Measurements from ENCODE around the gene OR10H1.
"Not testable (repeated sequence)": the region's sequence is repeated elsewhere in the genome, so short reads cannot be mapped to it uniquely, and the experiment has no call there.

The OR10H1 gene

DNA sequence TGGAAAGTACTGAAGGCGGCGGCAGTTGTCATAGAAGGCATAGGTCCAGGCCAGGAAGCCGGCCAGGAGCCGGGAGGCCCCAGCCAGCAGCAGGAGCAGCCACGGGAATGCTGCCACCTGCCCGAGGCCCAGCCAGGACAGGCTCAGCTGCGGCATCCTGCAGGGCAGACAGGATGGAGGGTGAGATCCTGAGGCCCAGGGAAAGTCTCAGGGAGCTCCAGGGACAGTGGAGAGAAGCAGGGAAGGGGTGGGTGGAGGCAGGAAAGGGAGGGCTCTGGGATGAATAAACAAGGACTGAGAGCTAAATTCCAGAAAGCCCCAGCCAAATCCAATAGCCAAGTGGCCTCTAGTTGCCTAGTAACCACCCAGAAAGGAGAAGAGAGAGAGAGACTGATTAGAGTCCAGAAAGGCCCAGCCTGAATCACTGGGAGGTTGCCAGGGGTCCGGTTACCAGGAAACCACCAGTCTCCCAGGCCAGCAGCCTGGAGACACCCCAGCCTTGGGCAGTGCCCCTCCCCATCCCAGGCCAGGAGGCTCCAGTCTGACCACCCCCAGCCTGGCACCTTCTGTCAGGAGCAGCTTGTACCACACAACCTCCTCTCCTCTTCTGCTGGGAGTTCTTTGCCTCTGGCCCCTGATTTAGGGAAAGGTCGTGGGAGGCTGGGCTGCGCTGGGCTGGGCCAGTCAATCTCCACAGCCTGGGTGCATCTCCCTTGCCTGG, 35.5 kb downstream of the OR10H1 start:
- TF ChIP-seq, protein P1, sequence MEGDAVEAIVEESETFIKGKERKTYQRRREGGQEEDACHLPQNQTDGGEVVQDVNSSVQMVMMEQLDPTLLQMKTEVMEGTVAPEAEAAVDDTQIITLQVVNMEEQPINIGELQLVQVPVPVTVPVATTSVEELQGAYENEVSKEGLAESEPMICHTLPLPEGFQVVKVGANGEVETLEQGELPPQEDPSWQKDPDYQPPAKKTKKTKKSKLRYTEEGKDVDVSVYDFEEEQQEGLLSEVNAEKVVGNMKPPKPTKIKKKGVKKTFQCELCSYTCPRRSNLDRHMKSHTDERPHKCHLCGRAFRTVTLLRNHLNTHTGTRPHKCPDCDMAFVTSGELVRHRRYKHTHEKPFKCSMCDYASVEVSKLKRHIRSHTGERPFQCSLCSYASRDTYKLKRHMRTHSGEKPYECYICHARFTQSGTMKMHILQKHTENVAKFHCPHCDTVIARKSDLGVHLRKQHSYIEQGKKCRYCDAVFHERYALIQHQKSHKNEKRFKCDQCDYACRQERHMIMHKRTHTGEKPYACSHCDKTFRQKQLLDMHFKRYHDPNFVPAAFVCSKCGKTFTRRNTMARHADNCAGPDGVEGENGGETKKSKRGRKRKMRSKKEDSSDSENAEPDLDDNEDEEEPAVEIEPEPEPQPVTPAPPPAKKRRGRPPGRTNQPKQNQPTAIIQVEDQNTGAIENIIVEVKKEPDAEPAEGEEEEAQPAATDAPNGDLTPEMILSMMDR (IDR thresholded peaks at IDR 0.05; ENCODE audit: insufficient read depth, low read depth, low read length, missing control alignments) = no peak
- H3K4me3 ChIP-seq (ENCODE audit: low read length) = no peak overlapping the region
- no peak for DNase-seq (ENCODE audit: low read depth)

DNA sequence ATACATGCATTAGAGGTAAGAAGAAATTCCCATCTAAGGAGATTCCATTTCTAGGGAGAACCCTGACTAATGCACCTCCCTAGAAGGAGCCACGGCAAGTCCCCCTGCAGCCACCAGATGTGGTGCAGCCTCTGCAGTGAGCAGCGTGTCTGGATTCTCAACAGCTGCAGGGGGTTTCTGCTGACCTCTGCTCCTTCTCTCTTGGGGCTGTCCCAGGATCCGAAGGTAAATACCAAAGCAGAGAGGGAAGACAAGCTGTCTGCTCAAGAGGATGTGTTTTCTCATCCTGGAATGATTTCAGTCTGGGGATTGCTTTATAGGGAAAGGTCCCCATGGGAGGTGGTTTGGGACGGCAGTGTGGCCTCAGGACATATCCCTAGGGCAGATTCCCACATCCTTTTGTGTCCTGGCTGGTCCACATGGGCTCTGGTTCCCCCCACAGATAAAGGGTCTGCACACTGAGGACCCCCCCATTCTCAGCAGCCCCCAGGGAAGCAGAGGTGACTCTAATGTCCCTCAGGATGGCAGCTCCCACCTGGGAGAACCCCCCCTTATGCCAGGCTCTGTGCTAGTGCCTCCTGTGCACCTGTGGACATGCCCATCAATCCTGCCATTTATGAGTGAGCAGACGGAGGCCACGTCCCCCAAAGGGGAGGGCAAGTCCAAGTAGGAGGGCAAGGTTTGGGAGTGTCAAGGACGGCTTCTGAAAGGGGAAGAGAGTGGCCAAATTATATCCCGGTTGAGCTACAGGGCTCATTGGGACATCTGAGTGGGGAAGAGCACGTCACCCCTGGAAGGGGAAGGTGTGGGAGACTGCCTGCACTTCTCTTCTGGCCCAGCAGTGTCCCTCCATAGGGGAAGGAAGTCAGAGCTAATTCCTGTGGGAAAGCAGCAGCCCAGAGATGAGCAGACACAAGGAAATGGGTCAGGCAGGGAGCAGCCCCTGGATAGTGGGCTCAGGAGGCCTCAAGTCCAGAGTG, 38.2 kb downstream of the OR10H1 start:
- TF ChIP-seq, protein P1 (IDR thresholded peaks at IDR 0.05; ENCODE audit: insufficient read depth, low read depth, low read length, missing control alignments) = no peak
- H3K4me3 ChIP-seq (ENCODE audit: low read length) = no peak overlapping the region
- no peak for DNase-seq (ENCODE audit: low read depth)

DNA sequence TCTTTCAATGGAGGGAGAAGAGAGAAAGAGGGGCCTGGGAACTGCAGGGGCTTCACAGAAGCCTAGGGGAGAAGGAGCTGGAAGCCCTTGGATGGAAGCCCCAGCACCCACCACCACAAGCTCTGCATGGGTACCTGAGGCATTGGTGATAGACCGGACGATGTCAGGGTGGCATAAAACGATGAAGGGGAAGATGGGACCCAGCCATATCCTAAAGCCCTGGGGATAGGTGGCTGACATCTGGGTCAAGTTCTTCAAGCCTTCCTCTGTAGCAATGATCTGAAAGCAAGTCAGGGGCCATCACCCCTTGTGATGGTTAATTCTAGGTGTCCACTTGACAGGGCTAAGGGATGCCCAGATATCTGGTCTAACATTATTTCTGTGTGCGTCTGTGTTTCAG, 39.2 kb downstream of the OR10H1 start:
- DNase-seq (ENCODE audit: low read depth) = no peak
- TF ChIP-seq, protein P1 (IDR thresholded peaks at IDR 0.05; ENCODE audit: insufficient read depth, low read depth, low read length, missing control alignments) = no peak
- H3K4me3 ChIP-seq (ENCODE audit: low read length) = no peak overlapping the region

DNA sequence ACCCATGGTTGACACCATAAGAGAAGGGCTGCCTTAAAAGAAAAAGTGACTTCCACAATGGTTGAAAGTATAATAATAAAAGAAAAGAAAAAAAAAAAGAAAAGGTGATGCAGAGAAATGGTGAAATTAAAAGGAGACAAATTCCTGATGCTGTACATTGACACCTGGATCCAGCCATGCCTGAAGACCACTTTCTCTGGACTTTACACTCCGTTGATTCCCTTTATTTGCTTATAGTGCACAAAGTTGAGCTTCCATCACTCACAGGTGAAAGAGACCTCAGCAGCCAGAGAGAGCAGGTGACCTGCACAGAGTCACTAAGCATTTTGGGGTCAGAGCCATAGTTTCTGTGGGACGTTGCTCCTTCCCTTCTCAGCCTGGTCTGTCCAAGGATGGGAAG, 40.2 kb downstream of the OR10H1 start:
- no peak overlapping the region for H3K4me3 ChIP-seq (ENCODE audit: low read length)
- DNase-seq (ENCODE audit: low read depth) = no peak
- TF ChIP-seq, protein P1 (IDR thresholded peaks at IDR 0.05; ENCODE audit: insufficient read depth, low read depth, low read length, missing control alignments) = no peak

DNA sequence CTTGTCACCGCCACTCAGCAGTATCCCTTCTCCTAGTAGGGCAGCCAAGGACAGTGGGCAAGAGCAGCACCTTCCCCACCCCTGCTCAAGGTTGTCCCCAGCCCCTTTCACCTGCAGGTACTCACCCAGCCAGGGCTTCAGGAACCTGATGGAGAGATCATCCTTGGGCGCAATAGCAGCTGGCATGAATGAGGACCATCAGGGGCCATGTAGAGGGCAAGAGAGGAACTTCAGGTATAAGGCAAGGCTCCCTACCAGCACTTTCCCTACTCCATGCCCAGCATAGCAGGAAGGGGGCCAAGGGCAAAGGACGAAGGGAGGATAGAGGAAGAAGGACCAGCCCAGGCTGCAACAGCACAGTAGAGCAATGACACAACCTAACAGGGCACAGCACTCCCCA, 41.3 kb downstream of the OR10H1 start:
- not testable (repeated sequence) for H3K4me3 ChIP-seq (ENCODE audit: low read length); DNase-seq (ENCODE audit: low read depth)

DNA sequence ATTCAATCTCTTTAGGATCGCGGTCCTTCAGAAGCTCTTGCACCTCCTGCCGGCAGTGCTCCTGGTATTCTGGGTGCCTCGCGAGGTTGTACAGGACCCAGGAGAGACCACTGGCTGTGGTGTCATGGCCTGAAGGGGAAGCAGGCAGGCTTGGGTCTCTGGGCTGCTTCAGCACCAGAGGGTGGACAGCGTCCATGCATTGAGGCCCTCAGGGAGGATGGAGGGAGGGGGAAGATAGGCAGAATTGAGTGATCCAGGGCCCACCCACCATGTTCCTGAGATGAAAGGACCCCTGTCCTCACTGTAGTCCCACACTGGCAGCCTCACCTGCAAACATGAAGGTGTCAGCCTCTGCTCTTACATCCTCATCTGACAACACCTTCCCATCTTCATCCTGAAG, 45.9 kb downstream of the OR10H1 start:
- TF ChIP-seq, protein P1 (IDR thresholded peaks at IDR 0.05; ENCODE audit: insufficient read depth, low read depth, low read length, missing control alignments) = no peak
- no peak overlapping the region for H3K4me3 ChIP-seq (ENCODE audit: low read length)
- no peak for DNase-seq (ENCODE audit: low read depth)

DNA sequence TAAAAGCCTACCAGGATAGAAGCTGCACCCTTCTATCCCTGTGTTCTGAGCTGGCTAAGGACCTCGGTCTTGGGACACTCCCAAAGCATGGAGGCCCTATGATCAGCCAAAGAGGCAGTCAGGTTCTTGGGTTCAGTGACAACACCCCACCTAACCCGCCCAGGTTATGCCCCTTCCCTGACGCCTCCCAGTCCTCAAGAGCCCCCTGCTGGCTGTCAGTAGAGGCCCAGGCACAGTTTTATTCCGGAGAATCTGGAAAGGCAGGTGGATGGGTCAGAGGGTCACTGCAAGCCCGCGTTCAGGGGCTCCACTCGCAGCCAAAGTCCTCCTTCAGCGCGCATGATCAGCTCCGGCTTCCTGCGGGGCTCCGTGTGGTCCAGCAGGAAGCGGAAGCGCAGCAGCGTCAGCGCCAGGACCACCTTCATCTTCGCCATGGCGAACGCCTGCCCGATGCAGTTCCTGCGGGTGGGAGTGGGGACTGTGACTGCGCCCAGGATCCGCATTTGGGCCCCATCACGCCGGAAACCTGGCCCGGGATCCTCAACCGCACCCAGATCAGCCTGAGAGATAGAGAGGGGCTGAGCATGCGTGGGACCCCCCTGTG, 55.4 kb downstream of the OR10H1 start:
- DNase-seq (ENCODE audit: low read depth) = no peak
- TF ChIP-seq, protein P1 (IDR thresholded peaks at IDR 0.05; ENCODE audit: insufficient read depth, low read depth, low read length, missing control alignments) = no peak
- no peak overlapping the region for H3K4me3 ChIP-seq (ENCODE audit: low read length)
